Raji (cell line): Measurements from ENCODE around the gene DDX3X.
A peak's percentile ranks its signal among the peaks of the same experiment; 100 is the strongest.

Source experiments
- POLR2A ChIP-seq: IDR thresholded peaks from 2 replicates; pipeline ENCODE4 v1.6.1; 2011; ENCODE audit warnings: low read depth, low read length, control low read depth; ENCODE audit not compliant: insufficient read depth

The DDX3X gene

DNA sequence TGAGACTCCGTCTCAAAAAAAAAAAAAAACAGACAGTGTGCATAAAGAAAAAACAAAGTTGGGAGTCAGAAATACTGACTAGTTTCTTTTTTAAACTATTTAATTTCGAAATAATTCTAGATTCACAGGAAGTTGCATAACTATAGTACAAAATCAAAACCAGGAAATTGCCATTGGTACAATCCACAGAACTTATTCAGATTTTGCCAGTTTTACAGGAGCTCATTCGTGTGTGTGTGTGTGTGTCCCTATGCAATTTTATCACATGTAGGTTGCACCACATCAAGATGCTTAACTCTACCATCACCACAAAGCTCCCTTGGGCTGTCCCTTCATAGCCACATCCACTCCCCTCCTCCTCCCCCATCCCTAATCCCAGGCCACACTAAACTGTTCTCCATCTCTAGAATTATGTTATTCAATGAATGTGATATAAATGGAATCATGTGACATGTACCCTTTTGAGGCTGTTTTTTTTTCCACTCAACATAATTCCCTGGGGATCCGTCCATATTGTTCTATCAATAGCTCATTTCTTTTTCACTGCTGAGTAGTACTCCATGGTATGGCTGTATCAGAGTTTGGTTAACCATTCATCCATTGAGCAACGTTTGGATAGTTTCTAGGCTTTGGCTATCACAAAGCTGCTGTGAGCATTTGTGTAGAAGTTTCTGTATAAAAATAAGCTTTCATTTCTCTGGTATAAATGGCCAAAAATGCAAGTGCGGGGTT, 16.3 kb upstream of the DDX3X start:
- no peak for TF ChIP-seq POLR2A

DNA sequence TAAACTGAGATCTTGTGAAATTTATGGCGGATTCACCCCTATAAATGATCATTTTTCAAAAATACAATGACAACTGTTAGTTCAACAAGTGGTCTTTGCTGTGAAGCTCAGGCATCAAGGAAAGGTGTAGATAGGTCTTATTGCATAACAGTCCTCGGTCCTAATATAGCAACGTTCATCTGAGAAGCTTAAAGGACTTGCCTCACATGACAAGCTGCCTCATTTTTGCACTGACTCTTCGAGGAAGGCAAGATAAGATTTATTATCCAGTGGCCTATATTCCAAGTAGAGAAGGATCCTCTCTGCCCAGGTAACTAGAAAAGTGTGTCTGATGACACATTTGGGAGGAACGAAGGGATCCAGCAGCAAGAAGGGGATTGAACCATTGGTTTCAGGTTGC, 13.6 kb upstream of the DDX3X start:
- no peak for TF ChIP-seq POLR2A

DNA sequence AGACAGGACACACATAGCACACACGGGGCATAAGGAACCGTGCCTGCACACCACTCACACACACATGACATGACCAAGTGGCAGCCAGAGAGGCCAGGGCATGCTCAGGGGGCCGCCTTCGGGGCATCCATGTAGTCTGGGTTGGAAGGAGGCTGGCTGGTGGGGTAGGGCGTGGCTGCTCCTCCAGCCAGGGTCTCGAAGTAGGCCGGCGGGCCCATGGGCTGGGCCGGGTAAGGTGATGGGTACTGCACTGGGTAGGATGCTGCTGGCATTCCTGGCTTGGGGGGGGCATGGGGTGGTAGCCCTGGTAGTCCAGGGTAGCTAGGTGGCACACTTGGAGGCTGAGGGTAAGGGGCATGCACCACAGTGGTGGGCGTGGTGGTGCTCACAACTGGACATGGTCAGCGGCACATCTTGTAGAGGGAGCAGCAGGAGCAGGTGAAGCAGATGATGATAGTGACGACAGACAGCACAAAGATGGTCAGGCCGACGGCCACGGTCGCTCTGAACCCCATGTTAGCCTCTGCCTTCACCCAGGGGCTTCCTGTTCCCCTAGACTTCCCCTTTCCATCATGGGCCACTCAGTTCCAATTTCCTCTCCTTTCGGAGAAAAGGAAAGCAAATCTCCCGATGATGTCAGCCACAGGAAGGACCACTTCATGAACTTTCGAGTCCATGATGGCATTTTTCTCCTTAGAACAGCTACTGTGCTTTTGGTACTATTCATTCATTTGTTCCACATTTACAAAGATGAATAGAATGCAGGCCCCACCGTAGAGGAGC, 10.9 kb upstream of the DDX3X start:
- TF ChIP-seq POLR2A, result no peak

DNA sequence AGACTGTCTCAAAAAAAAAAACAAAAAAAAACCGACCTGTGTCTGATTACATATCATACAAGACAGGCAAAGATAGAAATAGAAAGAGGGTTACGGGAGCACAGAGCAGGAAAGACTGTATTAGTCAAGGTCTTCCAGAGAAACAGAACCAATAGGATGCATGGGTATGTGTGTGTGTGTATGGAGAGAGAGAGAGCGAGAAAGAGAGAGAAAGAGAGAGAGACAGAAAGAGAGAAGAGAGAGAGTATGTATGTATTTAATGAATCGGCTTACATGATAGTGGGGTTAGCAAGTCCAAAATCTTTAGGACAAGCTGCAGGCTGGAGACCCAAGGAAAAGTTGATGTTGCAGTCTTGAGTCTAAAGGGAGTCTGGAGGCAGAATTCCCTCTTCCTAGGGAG, 7.5 kb upstream of the DDX3X start:
- TF ChIP-seq POLR2A, result no peak

DNA sequence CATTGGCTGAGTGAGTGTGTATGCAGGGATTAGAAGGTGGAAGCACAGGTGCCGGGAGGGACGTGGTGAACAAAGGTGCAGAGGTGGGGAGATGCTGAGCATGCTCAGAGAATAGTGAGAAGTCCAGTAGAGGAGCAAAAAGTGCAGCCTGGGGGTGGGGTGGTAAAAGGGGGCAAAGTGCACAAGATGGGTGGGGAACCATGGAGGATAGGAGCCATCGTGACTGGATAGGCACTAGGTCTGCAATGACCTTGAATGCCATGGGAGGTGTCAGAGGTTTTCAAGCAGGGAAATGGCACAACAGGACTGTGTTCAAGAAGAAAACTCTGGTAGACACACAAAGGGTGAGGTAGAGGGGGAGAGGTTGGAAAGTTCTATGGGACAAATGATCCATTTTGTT, 6.6 kb upstream of the DDX3X start:
- TF ChIP-seq POLR2A, result no peak

DNA sequence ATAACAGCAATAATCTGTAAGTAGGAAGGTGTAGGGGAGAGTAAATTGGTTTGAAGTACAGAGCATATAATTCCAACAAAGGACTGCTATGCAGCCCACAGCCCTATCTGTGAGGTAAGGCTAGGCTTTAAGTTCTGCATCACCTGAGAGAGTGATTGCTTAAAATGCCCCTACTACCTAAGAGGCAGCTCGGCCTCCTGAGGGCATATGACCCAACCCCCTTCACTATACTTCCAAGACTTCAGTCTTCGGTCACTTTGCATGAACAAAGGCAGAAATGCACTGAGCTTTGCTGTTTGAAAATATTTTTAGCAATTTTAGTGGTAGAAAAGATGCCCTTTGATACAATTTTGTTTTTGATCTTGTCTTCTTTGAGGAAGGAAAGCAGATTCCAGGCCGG, 4.9 kb upstream of the DDX3X start:
- no peak for TF ChIP-seq POLR2A

DNA sequence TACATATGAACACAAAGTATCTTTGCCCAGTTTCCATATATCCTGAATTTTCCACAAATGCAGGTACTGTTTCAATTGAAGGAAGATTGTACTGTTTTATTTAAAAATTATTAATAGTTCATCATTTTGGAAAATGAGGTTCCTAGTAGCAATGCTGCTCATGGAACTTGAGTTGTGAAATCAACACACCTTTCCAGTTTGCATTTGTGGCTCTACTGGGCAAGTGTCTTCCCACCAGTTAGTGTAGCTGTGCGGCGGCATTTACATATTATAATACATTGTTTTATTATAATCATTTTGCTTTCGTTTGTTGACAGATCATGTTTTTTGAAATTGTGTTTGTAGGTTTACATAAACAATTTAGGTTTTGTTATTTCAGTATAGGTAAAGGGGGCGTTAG, 2.0 kb upstream of the DDX3X start:
- TF ChIP-seq POLR2A, result no peak

DNA sequence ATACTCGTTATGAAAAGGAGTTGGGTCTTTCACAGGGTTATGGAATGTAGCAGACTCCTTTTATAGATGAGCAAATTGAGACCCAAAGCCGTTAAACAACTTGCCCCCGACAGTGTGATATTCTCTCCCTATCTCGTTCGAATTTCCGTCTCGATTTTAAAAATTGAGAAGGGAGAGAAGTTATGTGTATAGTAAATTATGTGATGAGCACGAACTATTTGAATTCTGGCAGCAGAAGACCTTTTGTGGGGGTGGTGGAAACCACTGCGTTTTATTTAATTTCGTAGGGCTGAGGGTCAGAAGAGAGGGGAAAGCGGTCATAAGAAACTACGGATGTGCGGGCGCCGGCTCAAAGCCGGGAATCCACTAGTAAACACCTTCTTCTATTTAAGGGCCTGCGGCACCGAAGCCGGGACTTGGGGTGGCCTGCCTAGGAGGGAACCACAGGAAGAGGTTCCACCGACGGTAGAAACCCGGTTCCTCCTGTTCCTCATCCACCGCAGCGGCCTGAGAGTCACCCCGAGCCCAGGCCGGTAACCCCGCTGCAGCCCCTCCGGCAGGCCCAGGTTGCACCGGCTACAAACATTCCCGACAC, 1.5 kb upstream of the DDX3X start:
- no peak for TF ChIP-seq POLR2A

DNA sequence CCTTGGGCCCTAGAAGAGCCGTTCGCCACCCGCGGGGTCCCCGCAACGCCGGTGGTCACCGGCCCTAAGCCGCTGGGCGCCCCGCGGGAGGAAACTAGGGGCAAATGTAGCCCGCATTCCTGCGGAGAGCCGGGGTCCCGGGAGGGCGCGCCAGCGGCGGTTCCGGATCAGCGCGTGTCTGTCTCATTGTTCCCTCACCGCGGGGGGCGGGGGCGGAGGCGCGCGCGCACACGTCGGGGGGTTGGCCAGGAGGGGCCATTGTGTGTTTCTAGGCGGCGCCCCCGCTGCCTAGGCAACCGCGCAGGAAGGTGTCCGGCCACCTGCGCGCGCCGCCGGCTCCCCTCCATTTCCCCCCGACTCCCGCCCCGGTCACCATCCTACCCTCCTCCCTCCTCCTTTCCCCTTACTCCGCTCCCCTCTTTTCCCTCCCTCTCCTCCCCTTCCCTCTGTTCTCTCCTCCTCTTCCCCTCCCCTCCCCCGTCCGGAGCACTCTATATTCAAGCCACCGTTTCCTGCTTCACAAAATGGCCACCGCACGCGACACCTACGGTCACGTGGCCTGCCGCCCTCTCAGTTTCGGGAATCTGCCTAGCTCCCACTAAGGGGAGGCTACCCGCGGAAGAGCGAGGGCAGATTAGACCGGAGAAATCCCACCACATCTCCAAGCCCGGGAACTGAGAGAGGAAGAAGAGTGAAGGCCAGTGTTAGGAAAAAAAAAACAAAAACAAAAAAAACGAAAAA, 789 bp upstream of the DDX3X start:
- TF ChIP-seq POLR2A, result peak; percentile 43; the same call in 1 of the 2 replicates

DNA sequence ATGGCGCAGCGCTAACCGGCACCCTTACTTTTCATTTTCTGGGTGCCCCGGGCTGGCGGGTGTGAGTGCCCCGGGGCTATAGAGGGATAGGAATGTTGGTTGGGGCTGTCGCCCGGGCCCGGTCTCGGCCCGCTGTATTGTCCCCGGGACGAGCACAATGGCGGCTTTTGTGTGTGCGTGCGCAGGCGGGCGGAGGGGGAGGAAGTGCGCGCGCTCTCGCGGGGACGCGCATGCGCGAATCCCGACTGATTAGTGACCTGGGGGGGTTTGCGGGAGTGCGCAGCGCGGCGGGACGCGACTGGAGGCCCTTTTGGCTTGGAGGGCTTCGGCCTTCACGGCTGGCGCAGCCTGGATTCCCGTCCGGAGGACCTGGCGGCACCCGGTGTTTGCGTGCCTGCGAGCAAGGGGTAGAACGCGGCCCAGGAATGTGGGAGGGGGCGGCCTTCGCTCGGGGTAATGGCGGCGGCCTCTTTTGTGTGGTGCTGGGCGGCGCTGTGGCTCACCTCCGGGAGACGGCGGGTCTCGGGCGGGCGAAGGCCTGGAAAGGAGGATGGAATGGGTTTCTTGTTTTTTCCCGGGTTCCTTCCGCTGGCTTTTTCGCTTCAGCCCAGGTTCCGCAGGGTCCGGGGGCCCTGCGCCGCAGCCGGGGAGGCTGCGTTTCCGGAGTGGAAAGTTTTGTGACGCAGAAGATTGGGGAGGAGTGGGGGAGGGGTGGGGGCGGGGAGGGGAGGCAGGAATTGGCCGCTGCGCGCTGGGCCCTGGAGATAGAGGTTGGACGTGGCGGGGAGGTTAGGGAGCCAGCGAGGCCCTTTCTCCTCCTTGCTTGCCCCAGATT, 618 bp downstream of the DDX3X start:
- TF ChIP-seq POLR2A, result no peak

DNA sequence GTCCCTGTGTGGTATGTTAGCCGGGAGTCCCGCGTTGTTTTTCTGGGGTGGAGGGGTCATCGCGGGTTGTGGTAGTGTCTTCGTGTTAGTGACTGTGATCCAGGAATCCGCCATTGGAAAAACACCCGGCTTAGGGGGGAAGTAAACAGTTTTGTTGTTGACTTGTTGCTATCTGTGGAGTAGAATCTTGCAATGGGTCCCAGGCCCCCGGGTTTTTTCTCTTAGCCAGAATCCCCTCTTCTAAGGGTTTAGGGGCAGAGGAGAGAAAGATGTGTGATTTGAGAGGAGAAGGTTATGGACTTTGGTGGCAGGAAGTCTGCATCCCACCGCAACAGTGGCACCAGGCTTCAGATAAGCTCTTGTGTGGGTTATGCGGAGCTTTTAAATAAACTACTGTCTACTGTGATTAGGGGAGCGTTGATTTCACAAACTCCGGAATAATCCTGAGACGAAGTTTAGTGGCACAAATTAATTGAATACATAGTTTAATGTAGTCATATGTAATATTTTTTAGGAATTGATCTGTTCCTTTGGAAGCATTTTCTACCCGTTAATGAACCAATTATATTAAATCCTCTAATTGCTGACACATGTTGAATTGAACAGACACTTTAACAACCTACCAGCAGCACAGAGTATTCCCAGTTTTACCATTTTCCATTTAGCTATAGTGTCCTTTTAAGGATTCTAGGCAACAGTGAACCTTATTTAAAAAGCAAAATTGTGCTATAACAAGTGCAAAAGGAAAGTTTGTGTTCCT, 1.4 kb downstream of the DDX3X start:
- no peak for TF ChIP-seq POLR2A

DNA sequence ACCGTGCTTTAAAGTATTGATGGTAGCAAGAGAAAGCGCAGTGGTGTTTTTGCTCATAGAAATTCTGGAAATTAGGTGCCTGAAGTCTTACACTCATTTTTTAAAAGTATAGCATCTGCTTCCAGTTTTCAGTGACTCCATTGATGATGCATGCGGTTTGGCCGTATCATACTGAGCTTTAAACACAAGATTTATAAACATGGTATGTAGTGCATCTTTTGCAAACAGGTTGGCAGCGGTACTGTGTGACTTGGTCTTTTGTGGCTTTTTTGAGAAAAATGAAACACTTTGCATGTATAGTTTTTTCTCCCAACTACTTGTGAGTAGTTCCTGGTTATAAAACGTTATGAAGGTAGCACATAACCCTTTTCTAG, 2.0 kb downstream of the DDX3X start:
- no peak for TF ChIP-seq POLR2A

DNA sequence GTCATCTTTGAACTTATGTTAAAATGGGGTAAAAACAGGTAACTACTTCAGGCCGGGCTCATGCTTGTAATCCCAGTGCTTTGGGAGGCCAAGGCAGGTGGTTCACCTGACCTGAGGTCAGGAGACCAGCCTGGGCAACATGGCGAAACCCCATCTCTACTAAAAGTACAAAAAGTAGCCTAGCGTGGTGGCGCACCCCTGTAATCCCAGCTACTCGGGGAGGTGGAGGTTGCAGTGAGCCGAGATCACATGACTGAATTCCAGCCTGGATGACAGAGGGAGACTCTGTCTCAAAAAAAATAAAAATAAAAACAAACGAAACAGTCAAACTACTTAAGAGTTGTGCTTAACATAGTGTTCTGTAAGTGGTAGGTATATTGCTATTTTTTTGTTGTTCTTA, 2.5 kb downstream of the DDX3X start:
- no peak for TF ChIP-seq POLR2A

DNA sequence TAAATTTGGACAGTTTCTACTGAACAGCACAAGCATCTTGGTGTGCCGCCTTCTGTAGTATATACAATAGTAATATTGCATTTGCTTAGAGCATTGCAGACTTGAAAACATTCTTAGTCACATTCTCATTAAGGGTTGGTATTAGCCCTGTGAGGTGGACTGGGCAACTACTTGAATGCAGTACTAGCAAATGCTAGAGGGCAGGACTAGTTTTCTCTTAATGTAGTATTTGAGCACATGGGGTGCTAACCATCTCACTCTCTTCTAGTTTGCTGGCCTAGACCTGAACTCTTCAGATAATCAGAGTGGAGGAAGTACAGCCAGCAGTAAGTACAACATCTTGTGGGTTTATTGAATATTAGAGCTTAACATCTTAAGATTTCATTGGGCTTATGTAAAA, 3.2 kb downstream of the DDX3X start:
- TF ChIP-seq POLR2A, result no peak

DNA sequence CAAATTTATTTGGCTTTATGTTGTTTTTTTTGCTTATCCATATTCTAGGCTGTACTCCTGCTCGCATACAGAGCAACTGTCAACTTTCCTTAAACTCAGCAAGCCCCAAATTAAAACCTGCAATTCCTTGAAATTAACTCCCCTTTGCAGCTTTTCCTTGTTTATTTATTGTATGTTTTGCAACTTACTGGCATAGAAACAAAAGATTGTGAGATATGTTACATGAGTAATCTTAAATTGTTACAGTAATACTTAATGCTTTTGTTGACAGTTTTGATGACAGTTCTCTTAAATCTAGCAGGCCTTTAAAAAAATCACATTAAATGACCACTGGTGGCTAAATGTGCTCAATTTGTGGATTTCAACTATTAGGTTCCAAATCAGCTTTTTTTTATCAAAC, 4.5 kb downstream of the DDX3X start:
- TF ChIP-seq POLR2A, result no peak

DNA sequence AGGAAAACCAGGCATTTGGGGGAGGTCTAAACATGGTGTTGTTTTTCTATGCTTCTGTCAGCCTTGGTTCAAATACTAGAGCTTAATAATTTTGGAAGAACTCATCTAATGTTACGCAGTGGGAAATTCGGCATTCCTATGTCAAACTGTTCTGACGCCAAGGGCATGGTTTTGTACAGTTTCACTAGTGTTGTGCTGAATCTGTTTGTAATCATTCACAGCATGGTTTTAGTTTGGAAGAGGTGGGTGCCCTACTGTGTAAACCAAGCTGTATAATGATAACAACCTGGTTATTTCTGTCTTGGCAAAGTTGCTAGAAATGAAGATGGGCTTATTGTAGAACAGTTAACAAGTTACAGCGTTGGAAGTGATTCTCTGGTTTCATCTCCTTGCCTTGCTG, 5.2 kb downstream of the DDX3X start:
- TF ChIP-seq POLR2A, result no peak
